HUES6 (cell line): Measurements from ENCODE around the gene HYDIN.
"Not testable (repeated sequence)": the region's sequence is repeated elsewhere in the genome, so short reads cannot be mapped to it uniquely, and the experiment has no call there.

Source experiments
- H3K27ac ChIP-seq: 2 replicates; pipeline ENCODE4 v1.7.0; 2013; ENCODE audit warnings: low read depth, mild to moderate bottlenecking, low read length, inconsistent platforms
- H3K27me3 ChIP-seq: 2 replicates; pipeline ENCODE4 v1.6.1; 2013; ENCODE audit warnings: low read length; ENCODE audit not compliant: control insufficient read depth, insufficient read depth
- H3K36me3 ChIP-seq: 2 replicates; pipeline ENCODE4 v1.6.1; 2013; ENCODE audit warnings: low read length; ENCODE audit not compliant: control insufficient read depth, insufficient read depth
- H3K4me1 ChIP-seq: 2 replicates; pipeline ENCODE4 v1.6.1; 2013; ENCODE audit warnings: low read length; ENCODE audit not compliant: control insufficient read depth, insufficient read depth
- H3K4me3 ChIP-seq: 2 replicates; pipeline ENCODE4 v1.5.1; 2013; ENCODE audit warnings: low read depth, low read length
- H3K9ac ChIP-seq: one replicate; pipeline ENCODE4 v1.6.1; 2013; ENCODE audit warnings: mild to moderate bottlenecking, low read length
- H3K9me3 ChIP-seq: 2 replicates; pipeline ENCODE4 v1.6.1; 2013; ENCODE audit warnings: low read depth, low read length; ENCODE audit not compliant: control insufficient read depth, insufficient read depth

Gene HYDIN

GRCh38 chr16:71105881-71106280, 124.6 kb downstream of the HYDIN start:
- not testable (repeated sequence) for H3K4me1 ChIP-seq, H3K36me3 ChIP-seq, H3K4me3 ChIP-seq, H3K27me3 ChIP-seq, H3K9me3 ChIP-seq, H3K9ac ChIP-seq, H3K27ac ChIP-seq

GRCh38 chr16:71083573-71083972, 146.9 kb downstream of the HYDIN start:
- not testable (repeated sequence) for H3K27ac ChIP-seq, H3K27me3 ChIP-seq, H3K4me1 ChIP-seq, H3K9ac ChIP-seq, H3K4me3 ChIP-seq, H3K36me3 ChIP-seq, H3K9me3 ChIP-seq

GRCh38 chr16:71080777-71081176, 149.7 kb downstream of the HYDIN start:
- H3K4me3 ChIP-seq, H3K36me3 ChIP-seq, H3K9ac ChIP-seq, H3K27ac ChIP-seq, H3K4me1 ChIP-seq, H3K9me3 ChIP-seq, H3K27me3 ChIP-seq: not testable (repeated sequence)

- H3K27me3 ChIP-seq = not testable (repeated sequence)
These were observed 150.3 kb downstream of the HYDIN start for GRCh38 chr16:71080262-71080661.

GRCh38 chr16:71070651-71071050, 159.9 kb downstream of the HYDIN start:
- not testable (repeated sequence) for H3K4me3 ChIP-seq, H3K27me3 ChIP-seq, H3K36me3 ChIP-seq, H3K9ac ChIP-seq, H3K27ac ChIP-seq, H3K4me1 ChIP-seq, H3K9me3 ChIP-seq

More at GRCh38 chr16:71080262-71080661, 150.3 kb downstream of the HYDIN start:
- not testable (repeated sequence) for H3K9ac ChIP-seq, H3K4me1 ChIP-seq, H3K4me3 ChIP-seq, H3K36me3 ChIP-seq, H3K27ac ChIP-seq, H3K9me3 ChIP-seq

GRCh38 chr16:71069842-71070241, 160.7 kb downstream of the HYDIN start:
- H3K36me3 ChIP-seq, H3K27me3 ChIP-seq, H3K4me1 ChIP-seq, H3K27ac ChIP-seq, H3K9ac ChIP-seq, H3K9me3 ChIP-seq, H3K4me3 ChIP-seq: not testable (repeated sequence)

GRCh38 chr16:71053897-71054609, 176.5 kb downstream of the HYDIN start:
- not testable (repeated sequence) for H3K36me3 ChIP-seq, H3K9me3 ChIP-seq, H3K4me1 ChIP-seq, H3K27me3 ChIP-seq, H3K9ac ChIP-seq, H3K27ac ChIP-seq, H3K4me3 ChIP-seq

- not testable (repeated sequence) for H3K36me3 ChIP-seq, H3K9ac ChIP-seq, H3K27me3 ChIP-seq, H3K9me3 ChIP-seq, H3K4me3 ChIP-seq, H3K27ac ChIP-seq, H3K4me1 ChIP-seq
These were observed 180.2 kb downstream of the HYDIN start for GRCh38 chr16:71050307-71050706.

- not testable (repeated sequence) for H3K9ac ChIP-seq, H3K9me3 ChIP-seq, H3K27me3 ChIP-seq, H3K36me3 ChIP-seq, H3K4me3 ChIP-seq, H3K27ac ChIP-seq, H3K4me1 ChIP-seq
These were observed 191.0 kb downstream of the HYDIN start for GRCh38 chr16:71039368-71040111.

- not testable (repeated sequence) for H3K9ac ChIP-seq, H3K27me3 ChIP-seq, H3K27ac ChIP-seq, H3K4me3 ChIP-seq, H3K36me3 ChIP-seq, H3K9me3 ChIP-seq, H3K4me1 ChIP-seq
These were observed 192.1 kb downstream of the HYDIN start for GRCh38 chr16:71038421-71038820.

- not testable (repeated sequence) for H3K9me3 ChIP-seq, H3K9ac ChIP-seq, H3K27me3 ChIP-seq, H3K4me1 ChIP-seq, H3K4me3 ChIP-seq, H3K36me3 ChIP-seq, H3K27ac ChIP-seq
These were observed 192.5 kb downstream of the HYDIN start for GRCh38 chr16:71037987-71038386.
